GM12891 (cell line): ENCODE data around the gene GLRX3.
"Not testable (repeated sequence)": the region's sequence is repeated elsewhere in the genome, so short reads cannot be mapped to it uniquely, and the experiment has no call there.

Experiments
- POLR2A ChIP-seq: IDR thresholded peaks from 2 replicates; pipeline ENCODE4 v1.6.1; 2011; ENCODE audit warnings: low read depth, low read length, control low read depth
- POLR2AphosphoS5 ChIP-seq: IDR thresholded peaks from 2 replicates; pipeline ENCODE4 v1.6.1; 2011; ENCODE audit warnings: low read depth, low read length, control low read depth
- POU2F2 ChIP-seq: IDR thresholded peaks from 2 replicates; pipeline ENCODE4 v1.6.1; 2011; ENCODE audit warnings: low read depth, mild to moderate bottlenecking, control low read depth, low read length, moderate library complexity
- TAF1 ChIP-seq: IDR thresholded peaks from 2 replicates; pipeline ENCODE4 v1.6.1; 2011; ENCODE audit warnings: low read depth, low read length, control low read depth

GRCh38 chr10:130117535-130117934, 18.7 kb upstream of the GLRX3 start:
- not testable (repeated sequence) for TF ChIP-seq POLR2A, POLR2AphosphoS5, TAF1, POU2F2
